T1000 (cell line): ENCODE results near the gene ARHGEF3.

Experiments used
- DNase-seq: peaks from one replicate; lab custom pipeline; 2025; ENCODE audit warnings: mixed read lengths; lab: John Stamatoyannopoulos, UW

The ARHGEF3 gene

DNA sequence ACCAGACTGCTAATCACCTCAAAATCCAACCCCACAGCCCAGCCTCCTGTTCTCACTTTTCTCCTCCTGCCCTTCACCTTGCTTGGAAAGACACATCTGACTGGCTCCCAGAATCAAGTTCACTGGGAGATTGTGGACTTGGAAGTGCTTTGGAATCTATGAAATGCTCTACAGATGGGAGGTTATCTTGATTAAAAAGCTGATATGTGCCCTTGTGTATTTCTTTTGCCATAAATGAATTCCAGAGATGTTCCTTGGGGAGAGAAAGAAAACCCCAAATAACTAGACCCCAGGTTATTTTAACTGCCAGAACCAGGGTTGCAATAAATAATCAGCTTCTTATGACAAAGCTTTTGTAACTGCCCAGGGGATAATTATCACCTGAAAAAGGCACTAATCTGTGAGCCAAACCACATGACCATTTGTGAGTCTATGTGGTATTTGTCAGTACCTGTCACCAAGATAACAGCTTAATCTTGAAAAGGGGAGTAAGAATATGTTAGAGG, 21.7 kb upstream of the ARHGEF3 start:
- no peak for DNase-seq

DNA sequence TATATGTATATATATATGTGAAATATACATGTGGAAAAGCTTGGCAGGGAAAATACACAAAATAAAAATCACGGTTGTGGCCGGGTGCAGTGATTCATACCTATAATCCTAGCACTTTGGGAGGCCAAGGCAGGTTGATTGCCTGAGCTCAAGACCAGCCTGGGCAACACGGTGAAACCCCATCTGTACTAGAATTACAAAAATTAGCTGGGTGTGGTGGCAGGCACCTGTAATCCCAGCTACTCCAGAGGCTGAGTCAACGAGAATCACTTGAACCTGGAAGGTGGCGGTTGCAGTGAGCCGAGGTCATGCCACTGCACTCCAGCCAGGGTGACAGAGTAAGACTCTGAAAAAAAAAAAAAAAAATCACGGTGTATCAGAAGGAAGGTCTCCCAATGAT, 20.8 kb upstream of the ARHGEF3 start:
- DNase-seq: no peak

DNA sequence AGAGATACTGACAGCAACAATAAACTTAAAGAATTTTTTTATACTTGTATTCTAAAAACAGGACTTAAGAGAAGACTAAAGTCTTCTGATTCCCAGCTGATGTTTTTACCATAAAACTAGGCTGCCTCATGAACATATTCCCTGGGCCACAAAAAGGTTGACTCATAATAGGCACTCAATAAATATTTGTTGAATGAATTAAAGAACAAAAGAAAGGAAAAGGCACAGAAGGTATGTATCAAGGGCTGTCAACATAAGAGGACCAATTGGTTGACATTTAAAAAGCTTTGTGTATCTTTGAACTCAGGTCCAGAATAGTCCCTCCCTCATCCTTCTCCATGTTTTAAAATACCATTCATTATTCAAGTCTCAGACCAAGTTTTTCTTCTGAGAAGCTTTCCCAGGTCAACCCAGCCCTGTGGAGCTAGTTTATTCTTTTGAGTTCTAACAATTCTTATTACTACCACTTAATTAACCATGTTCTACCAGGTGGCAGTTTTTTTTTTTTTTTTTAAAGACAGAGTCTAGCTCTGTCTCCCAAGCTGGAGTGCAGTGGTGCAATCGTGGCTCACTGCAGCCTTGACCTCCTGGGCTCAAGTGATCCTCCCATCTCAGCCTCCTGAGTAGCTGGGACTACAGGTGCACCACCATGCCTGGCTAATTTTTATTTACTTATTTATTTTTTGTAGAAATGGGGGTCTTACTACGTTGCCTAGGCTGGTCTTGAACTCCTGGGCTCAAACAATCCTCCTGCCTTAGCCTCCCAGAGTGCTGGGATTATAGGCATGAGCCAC, 17.5 kb upstream of the ARHGEF3 start:
- no peak for DNase-seq

DNA sequence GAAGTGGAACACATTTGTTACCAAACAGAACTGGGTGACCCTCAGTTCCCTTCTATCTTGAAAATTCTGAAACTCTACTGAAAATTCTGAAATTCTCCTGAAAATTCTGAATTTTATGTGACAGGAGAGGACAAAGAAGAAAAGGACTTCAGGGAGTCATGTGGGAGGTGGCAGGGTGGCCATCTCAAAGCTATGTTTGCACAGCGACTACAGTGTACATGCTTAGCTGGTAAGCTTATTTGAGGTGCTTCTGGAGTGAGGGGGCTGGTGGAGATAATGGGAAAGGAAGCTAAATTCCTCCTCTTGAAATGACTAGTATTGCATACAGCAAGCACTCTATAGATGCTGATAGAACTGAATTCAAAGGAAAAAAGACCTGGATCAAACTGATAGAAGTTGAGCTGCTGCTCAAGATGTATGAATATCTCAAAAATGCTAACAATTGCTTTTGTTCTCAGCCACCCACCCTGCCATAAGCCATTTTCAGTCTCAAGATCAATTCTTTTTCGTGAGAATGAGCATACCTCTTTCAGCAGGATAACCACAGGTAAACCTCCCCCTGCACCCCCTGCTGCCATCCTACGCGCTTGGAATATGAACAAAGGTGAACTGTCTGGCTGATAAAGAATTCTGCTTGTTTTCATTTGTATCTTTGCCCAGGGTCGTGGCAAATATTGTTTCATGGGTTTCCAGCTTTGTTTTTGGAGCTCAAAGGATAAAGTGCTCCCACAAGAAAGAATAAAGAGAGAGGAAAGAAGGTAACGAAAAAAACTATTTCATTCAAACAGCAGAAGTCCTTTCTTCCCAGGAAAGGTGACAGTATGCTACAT, 16.6 kb upstream of the ARHGEF3 start:
- DNase-seq: no peak

DNA sequence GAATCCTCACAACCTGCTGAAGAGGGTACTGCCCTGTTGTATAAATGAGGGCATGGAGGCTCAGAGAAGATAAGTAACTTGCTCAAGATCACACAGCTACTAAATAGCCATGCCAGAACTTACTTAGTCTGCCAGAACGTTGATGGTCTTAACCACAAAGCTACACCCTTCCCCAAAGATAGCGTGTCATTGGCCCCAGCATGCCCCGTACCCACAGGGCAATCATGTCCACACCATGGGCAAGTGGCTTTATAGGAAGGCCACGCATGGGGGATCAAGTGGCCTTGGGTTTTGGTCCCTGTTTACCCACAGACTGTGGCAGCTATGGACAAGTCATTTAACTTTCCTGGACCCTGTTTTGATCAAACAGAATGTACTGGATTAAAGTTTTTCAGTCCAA, 15.9 kb upstream of the ARHGEF3 start:
- no peak for DNase-seq

DNA sequence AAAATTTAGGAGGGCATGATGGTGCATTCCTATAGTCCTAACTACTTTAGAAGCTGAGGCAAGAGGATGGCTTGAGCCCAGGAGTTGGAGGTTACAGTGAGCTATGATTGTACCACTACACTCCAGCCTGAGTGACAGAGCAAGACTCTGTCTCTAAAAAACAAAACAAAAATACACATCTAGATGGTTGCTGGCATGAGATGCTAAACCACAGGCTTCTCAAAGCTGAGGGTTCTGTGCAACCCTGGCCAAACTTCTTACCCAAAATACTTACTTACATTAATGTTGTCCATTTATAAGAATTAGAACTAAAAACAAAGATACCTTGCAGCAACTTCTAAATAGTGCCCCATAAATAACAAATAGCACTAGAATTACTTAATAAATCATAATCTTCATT, 14.3 kb upstream of the ARHGEF3 start:
- no peak for DNase-seq

DNA sequence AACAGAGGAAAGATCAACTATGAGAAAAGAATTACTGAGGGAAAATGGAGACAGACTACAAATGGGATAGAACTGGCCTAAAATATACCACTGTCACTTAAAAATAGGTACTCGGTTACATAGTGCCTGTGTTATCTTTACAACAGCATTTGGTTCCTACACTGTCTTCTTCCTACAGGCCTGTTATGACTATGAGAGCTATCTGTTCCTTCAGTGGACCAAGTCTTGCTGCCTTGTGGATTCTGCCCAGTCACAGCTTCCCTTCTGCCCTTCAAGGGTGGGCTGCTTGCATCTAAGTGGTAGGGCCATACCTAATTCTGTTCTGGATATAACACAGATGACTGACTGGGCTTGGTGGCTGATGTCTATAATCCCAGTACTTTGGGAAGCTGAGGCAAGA, 13.8 kb upstream of the ARHGEF3 start:
- no peak for DNase-seq

DNA sequence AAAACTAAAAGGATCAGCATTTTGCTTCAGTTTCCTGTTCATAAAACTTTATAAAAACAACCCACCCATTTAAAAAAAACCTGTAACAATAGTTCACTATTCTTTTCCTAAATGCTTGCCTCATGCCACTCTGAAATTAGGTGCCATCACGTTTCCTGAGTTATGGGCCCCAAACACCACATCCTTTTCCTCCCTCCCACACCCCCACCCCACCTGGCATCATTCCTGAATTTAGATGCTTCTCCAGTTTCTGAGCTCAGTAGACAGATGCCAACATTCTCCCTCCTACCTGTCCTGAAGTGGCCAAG, 11.9 kb upstream of the ARHGEF3 start:
- DNase-seq: no peak

DNA sequence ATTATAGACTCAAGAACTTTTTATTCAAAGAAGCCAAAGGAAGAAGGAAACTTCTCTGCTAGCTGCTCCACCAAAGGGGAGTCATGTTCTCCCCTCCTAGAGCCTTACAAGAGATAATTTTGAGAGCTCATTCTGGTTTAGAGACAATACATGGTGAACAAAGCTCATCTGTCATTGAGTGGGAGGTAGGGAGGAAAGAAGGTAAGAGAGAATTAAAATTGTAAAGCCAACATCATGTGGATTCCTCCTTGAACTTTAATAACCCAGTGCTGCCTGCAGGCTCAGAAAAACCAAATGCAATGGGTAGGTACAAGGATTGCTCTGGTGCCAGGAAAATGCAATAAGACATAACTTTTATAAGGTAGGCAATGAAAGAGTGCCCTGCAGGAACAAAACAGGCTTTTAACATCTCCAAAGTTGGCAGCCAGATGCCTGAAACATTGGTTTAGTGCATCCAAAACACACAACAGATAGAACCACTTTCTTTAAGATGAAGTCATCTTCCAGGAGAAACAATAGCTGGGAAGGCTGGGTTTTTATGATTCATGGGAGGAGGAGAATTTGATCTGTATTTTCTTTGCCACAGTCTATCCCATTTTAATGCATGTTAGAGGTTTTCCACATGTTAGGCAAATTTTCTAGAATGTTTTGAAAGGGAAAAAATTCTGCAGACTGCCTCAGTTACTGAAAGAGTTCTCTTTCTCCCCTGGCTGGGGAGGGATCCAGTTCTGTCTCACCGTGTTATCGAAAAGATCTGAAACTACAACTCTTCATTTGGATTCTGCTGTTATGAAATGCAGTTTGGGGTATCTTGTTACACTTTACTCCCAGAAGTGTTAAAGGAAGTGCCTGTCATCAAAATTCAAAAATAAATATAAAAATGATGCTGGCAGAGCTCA, 11.3 kb upstream of the ARHGEF3 start:
- DNase-seq: no peak

DNA sequence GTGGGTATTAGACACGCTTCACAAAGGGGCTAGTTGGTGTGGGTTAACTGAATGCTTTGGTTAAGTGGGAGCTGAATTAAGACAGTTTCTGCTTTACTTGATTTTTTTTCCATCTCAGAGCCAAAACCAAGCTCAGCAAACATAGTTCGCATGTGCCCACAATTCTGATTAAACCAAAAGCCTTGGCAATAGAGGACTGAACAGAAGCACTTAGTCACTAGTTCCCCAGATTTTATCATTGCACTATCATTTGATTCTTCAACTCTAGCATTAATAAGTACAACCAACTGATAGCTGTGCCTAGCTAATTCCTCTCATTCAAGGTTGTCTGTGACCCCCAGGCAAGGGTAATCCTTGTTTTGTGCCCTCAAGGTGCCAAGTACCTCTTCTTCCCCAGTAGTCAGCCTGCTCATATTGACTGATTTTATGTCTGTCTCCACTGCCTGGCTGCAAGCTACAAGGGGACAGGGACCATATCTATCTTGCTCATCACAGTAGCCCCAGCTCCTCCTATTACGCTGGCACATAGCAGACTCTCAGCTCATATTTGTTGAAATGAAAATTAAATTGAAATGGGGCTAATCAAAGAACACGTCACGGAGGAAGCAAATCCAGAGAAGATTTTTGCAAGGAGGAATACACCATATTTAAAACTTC, 9.9 kb upstream of the ARHGEF3 start:
- no peak for DNase-seq

DNA sequence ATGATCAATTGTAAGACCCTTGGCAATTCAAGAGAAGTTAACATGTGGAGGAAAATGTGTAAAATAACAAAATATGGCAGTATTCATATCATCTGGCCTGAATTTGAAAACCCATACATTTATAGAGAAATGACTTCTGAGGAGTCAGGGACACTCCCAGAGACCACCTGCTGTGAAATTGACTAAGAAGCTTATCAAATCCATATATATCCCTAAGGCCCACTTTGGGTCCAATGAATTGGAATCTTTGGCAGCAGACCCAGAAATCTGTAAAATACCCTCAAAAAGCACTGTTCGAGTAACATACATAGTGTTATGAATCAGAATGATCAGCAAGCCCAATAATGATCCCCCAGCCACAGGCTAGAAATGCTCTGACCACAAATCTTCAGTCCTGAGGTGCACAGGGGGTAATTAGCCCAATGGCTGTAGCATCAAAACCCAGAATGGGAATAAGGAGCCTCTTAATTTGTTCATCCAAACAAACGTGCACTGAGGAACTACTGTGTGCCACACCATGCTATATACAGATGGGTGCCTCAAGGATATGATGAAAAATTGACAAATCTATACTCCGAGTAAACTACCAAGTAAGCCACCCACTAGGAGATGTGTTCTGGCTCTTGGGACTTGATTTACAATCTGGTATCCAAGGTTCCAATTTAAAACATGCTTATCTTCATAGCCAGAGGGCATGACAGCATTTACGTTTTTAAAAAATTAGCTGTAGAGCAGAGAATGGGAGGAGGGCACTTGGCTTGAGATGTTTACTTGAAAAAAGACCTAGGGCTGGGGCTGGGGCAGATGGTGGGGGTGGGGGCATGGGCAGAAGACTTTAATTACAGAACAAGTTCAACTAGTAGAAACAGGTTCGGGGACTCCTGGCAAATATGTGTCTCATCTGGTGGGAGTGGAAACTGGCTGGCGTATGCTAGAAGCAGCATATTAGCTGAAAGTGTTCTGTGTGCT, 9.1 kb upstream of the ARHGEF3 start:
- no peak for DNase-seq

DNA sequence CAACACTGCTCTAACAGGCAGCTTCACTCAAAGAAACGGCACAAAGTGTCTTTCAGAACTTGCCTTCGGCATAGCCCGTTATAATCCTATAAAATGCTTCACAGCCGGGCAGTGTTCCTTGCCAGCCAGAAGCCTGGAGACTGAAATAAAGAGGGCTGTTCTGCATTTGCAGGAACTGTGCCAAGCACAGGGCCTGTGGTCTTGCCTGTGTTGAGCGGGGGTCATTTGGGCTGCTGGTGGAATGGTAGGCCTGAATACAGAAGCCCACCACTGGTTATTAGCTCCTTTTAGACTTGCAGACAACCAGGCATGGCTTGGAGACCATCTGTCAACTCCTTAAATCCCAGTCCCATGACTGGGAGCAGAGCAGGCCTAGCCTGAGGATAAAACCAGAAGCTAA, 4.7 kb upstream of the ARHGEF3 start:
- DNase-seq: no peak

DNA sequence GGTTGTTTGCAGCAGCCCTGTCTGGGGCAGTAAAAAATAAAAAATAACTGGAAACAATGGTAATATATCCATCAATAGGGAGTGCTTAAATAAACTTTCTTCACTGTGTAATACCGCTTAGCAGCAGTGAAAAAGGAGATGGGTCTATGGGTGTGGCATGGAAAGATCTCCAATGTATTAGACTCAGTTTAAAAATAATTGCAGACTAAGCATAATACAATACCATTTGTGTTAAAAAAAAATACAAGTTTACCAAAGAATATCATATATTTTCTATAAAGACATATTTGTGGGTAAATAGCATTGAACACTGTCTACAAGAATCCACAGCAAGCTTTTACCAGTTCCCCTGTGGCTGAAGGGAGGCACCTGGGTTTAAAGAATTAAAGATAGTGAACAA, 1.0 kb upstream of the ARHGEF3 start:
- no peak for DNase-seq

DNA sequence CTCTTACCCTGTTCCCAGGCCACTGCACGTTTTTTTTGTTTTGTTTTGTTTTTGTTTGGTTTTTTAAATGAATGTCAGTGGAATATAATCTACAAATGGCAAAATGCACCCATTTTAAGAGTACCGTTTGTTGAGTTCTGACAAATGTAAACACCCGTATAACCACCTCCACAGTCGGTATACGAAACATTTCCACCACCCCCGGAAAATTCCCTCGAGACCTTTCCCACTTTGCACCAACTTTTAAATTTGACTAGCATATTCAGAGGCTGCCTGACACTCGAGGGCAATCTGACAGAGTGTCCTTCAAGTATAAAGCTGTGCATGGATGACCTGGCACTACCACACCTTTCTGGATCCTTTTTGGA, 613 bp upstream of the ARHGEF3 start:
- no peak for DNase-seq

DNA sequence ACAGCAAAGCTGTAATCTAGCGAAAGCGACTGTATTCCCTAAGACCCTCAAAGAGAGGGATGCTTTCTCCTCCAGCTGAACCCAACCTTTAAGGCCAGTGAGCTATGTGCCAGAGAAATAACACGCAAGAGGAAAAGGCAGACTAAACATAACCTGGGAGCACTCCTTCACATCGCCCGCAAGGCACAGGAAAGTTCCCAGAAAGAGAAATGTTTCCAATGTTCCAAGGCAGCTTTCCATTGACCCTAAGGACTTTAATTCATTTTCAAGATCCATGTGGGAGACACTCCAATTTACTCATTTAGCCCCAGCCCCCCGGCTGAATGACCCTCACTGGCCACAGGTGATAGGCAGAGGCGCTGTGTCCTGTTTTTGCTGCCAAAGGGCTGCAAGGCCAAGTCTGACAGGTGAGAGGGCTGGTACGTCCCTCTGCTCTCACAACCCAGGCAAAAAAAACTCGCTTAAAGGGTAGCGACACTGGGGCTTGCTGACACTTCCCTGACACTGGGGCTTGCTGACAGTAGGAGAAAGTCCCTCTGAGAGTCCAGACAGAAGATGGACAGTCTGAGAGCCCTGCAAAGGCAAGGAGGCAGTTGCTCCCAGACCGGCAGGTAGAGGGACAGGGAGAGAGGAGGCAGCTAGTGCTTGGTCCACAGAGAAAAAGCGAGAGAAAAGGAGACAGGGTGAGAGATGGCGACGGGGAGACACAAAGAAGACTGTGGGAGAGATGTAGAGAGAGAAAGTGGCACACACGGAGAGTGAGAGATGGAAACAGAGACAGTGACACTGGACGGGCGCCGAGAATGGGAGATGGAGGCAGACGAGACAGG, 702 bp downstream of the ARHGEF3 start:
- DNase-seq: no peak

DNA sequence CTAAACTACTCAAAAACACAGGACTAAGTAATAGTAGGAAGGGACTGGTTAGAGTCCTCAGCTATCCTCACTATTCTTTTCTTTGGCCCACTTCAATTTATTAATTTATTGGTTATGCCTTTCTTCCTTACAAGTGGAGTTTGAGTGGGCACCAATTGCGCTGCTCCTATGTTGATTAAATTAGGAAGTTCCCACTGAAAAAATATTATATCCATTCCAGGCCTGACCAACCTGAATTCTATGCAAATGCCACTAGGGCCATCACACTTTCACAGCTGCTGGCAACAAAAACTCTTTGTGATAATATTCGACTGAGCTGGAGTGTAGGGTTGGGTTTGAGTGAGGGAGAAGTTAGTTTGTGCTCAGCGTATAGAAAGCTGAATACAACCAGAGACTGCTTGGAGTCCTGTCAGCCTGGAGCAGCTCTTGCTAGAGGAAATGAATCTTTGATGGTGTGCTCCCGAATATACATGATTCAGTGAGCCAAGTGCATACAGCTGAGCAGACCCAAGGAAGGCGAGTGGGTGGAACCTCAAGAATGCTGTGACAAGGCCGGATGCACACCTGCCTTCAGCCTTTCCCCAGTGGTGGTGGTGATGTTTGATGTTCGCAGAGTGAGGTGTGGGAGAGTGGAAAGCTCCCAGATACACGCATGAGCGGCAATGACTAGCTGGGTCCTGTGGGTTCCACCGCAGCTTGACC, 1.5 kb downstream of the ARHGEF3 start:
- DNase-seq: no peak

DNA sequence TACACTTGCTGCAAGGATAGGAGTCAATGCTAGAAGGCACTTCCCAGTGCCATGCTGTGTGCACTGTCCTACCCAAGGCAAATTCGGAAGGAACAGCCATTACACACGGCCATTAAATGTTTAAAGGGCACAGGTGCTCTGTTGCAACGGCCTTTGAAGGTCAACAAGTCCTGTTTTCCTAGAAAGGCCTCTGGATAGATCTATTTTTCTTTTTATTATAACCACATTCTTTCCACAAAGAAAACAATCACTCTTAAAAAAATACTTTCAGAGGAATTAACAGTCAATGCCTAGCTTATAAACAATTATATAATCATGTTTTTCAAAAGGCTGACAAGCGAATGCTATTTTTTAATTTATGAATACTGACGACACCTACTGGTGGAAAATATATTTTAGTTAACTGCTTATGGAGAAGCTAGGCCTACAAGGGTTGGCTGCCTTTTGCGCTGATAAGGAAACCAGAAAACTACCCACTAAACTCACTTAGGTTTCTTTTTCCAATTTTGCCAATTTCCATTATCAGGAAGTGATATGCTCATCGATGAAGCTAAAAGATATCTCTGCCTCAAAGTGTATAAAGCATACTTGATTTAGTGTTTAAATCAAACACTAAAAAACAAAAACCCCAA, 2.4 kb downstream of the ARHGEF3 start:
- no peak for DNase-seq

DNA sequence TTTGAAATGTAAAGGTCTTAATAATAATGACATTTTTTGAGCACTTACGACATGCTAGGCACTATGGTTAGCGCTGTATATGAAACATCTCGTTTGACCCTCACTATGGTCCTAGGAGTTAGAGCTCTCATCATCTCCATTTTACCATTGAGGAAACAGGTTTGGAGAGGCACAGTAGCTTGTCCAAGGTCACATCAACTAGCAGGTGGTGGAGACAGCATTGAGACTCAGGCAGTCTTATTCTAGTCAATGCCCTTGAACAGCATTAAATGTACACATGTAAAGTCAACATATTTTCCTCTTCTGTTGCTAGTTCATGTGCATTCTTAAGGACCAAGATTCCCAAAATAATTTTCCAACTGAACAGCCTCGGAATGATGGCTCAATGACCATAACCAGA, 4.8 kb downstream of the ARHGEF3 start:
- DNase-seq: no peak

DNA sequence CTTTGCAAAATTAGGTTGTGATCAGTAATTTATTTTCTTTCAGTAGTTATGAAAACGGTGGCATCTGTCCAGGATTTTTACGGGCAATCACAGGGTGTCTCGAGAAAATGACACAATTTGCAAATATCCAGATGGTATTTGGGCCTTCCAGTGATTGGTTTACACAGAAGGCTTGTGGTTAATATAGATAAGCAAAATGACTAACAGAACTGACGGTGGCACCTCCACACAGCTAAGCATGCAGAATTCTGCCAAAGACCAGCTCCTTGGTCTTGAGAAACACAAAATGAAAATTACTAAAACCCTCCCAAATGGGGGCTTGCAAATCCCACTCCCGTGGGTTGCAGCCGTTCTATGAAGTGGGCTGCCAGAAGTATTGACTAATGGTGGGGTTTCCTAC, 5.5 kb downstream of the ARHGEF3 start:
- no peak for DNase-seq
